GM23338 (cell line): Measurements from ENCODE around the gene BTRC. TPM values are rescaled to one million over a fixed set of nuclear protein-coding genes. Genes with fewer than 3 reads are reported as not detected.

Experiments
- ATAC-seq: fragments of 200-7000 bp; cut with Tn5 transposase; 3 replicates; pipeline ENCODE4 v1.9.1; 2020
- DNase-seq: peaks from one replicate; pipeline ENCODE4 v3.0.0-alpha.2; 2015; ENCODE audit warnings: low spot score
- H2AFZ ChIP-seq: fragments of 200-600 bp; sonication (generic); 2 replicates; pipeline ENCODE4 v1.8.0; 2016; ENCODE audit warnings: antibody characterized with exemption, mild to moderate bottlenecking, moderate library complexity
- H3F3A ChIP-seq: fragments of 200-600 bp; sonication (generic); replicated peaks from 2 replicates; pipeline ENCODE4 v1.8.0; 2017; ENCODE audit warnings: antibody characterized with exemption, mixed run types, low read depth
- H3K27ac ChIP-seq: fragments of 200-600 bp; sonication (generic); 2 replicates; pipeline ENCODE4 v1.6.1; 2016; ENCODE audit warnings: low read depth
- H3K27me3 ChIP-seq: fragments of 200-600 bp; sonication (generic); 2 replicates; pipeline ENCODE4 v1.8.0; 2016; ENCODE audit warnings: mild to moderate bottlenecking, mixed run types, moderate library complexity; ENCODE audit not compliant: insufficient read depth
- H3K36me3 ChIP-seq: fragments of 200-600 bp; sonication (generic); 2 replicates; pipeline ENCODE4 v1.8.0; 2016; ENCODE audit warnings: mild to moderate bottlenecking; ENCODE audit not compliant: insufficient read depth
- H3K4me1 ChIP-seq: fragments of 200-600 bp; sonication (generic); 2 replicates; pipeline ENCODE4 v1.8.0; 2016; ENCODE audit warnings: mild to moderate bottlenecking, moderate library complexity; ENCODE audit not compliant: insufficient read depth
- H3K4me2 ChIP-seq: fragments of 200-600 bp; sonication (generic); 2 replicates; pipeline ENCODE4 v1.7.1; 2017; ENCODE audit warnings: mixed run types
- H3K4me3 ChIP-seq: fragments of 200-600 bp; sonication (generic); 2 replicates; pipeline ENCODE4 v1.6.1; 2016; ENCODE audit warnings: mixed run types
- H3K79me2 ChIP-seq: fragments of 200-600 bp; sonication (generic); replicated peaks from 2 replicates; pipeline ENCODE4 v1.8.0; 2017; ENCODE audit warnings: mild to moderate bottlenecking; ENCODE audit not compliant: insufficient read depth
- H3K9me2 ChIP-seq: fragments of 200-600 bp; sonication (generic); 2 replicates; pipeline ENCODE4 v1.8.0; 2017; ENCODE audit not compliant: insufficient read depth
- H4K20me1 ChIP-seq: fragments of 200-600 bp; sonication (generic); replicated peaks from 2 replicates; pipeline ENCODE4 v1.8.0; 2017; ENCODE audit warnings: mild to moderate bottlenecking; ENCODE audit not compliant: insufficient read depth
- H3K27ac Mint-ChIP-seq: 2 replicates; pipeline ENCODE4 v1.8.0; 2020; ENCODE audit warnings: inconsistent platforms, mild to moderate bottlenecking, moderate library complexity, mixed read lengths
- H3K27me3 Mint-ChIP-seq: 3 replicates; pipeline ENCODE4 v1.8.0; 2022; ENCODE audit warnings: low read depth, mild to moderate bottlenecking, moderate library complexity, mixed read lengths, inconsistent platforms; ENCODE audit not compliant: insufficient read depth, poor library complexity
- H3K36me3 Mint-ChIP-seq: 3 replicates; pipeline ENCODE4 v1.8.0; 2021; ENCODE audit warnings: low read depth, mild to moderate bottlenecking, inconsistent platforms, moderate library complexity, mixed read lengths
- H3K4me1 Mint-ChIP-seq: 3 replicates; pipeline ENCODE4 v1.8.0; 2020; ENCODE audit warnings: mild to moderate bottlenecking, inconsistent platforms, mixed read lengths
- H3K4me3 Mint-ChIP-seq: 3 replicates; pipeline ENCODE4 v1.8.0; 2021; ENCODE audit warnings: moderate library complexity, mild to moderate bottlenecking, inconsistent platforms, mixed read lengths
- H3K9me3 Mint-ChIP-seq: 3 replicates; pipeline ENCODE4 v1.8.0; 2020; ENCODE audit warnings: moderate library complexity, mild to moderate bottlenecking, inconsistent platforms, mixed read lengths
- EZH2 ChIP-seq: fragments of 200-600 bp; sonication (generic); IDR thresholded peaks from one replicate; pipeline ENCODE4 v1.8.0; 2017; ENCODE audit warnings: antibody characterized with exemption, mild to moderate bottlenecking, low read depth; ENCODE audit not compliant: unreplicated experiment
- EZH2phosphoT487 ChIP-seq: fragments of 200-600 bp; sonication (generic); IDR thresholded peaks from one replicate; pipeline ENCODE4 v1.8.1; 2018; ENCODE audit warnings: antibody characterized with exemption; ENCODE audit not compliant: unreplicated experiment
- POLR2AphosphoS5 ChIP-seq: IDR thresholded peaks from 2 replicates; pipeline ENCODE4 v1.6.1; 2016; ENCODE audit warnings: antibody characterized with exemption, low read depth
- STAT1 ChIP-seq: IDR thresholded peaks from one replicate; pipeline ENCODE4 v1.6.1; 2016; ENCODE audit warnings: antibody characterized with exemption; ENCODE audit not compliant: unreplicated experiment
- ZNF114 ChIP-seq: fragments of 250-450 bp; sonication (Bioruptor Pico); IDR thresholded peaks from 2 replicates; pipeline ENCODE4 v1.5.0; 2020; ENCODE audit warnings: mild to moderate bottlenecking, moderate library complexity
- ZNF331 ChIP-seq: fragments of 250-450 bp; sonication (Bioruptor Pico); IDR thresholded peaks from 2 replicates; pipeline ENCODE4 v1.5.0; 2020; ENCODE audit warnings: low read depth, mild to moderate bottlenecking, moderate library complexity
- polyA plus RNA-seq: library from polyadenylated mRNA; unstranded; fragments of >200 nt; fragmentation: Nextera tagmentation; extraction: Ambion mirVana; gene quantifications from 2 replicates; pipeline ENCODE4 v1.2.1, GENCODE V29; 2016
- total RNA-seq: library from RNA; depleted of rRNA; stranded (reverse); fragments of >200 nt; shearing (Covaris generic); gene quantifications from 2 replicates; pipeline ENCODE4 v1.2.3, GENCODE V29; 2014
- TF ChIP-seq, protein P1 (sequence below), 2 experiments: fragments of 200-600 bp in 1 of 2; sonication (generic) in 1 of 2; conservative IDR thresholded peaks; 2 replicates each; pipeline versions ENCODE4 v1.5.1 to v1.6.1; 2016 to 2017; ENCODE audit warnings: antibody characterized with exemption in 2 of 2, low read depth in 2 of 2, mild to moderate bottlenecking in 2 of 2, moderate library complexity in 1 of 2
- TF ChIP-seq, protein P2 (sequence below): IDR thresholded peaks from 2 replicates; pipeline ENCODE4 v1.6.1; 2016; ENCODE audit warnings: antibody characterized with exemption
- TF ChIP-seq, protein P3 (sequence below): IDR thresholded peaks from one replicate; pipeline ENCODE4 v1.6.1; 2018; ENCODE audit warnings: antibody characterized with exemption; ENCODE audit not compliant: unreplicated experiment

Gene BTRC
- total and polyA plus RNA-seq, 2 experiments from 2014 or later: 10.0 to 17.5 TPM

DNA sequence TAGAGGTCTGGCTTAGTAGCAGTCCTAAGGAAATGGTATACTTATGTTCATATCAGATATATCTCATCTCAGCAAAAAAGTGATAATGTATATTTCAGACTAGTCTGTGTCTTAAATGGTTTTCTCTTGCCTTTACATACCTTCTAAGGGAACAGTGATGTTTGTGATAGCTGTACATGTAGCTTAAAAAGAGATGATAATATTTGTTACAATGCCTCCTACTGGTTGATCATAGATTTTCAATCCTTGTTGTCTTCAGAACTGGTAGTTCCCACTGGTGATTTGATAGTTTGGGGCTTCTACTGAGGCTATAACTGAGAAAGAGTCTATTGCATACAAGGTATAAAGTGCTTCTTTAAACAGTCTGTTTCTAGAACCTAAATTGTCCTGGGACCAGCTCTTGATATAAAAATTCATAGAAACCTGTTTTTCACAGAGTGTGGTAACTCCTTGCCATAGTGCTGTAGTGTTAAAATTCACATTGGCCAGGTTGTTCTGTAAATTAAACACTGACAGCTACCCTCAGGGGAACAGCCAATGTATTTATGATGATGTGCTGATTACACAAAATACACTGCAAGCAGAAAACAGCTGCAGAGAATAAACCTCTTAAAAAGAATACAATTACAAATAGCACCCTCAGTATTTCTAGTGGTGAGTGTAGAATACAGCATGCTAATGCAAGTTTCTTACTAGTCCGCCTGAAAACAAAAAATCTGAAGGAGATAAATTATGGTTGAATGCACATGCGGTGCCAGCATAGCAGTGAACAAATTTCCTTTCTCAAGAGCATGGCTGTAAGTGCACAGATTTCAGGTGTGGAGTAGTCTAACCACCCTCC is 90.3 kb downstream of the BTRC start:
- no peaks in the 10 kb centered on the region for H4K20me1 ChIP-seq
- H3F3A ChIP-seq: no peaks in the 10 kb centered on the region
- H3K36me3 ChIP-seq: no peaks in the 10 kb centered on the region
- no peaks in the 10 kb centered on the region for H3K9me3 Mint-ChIP-seq
- no peaks in the 10 kb centered on the region for H3K27me3 Mint-ChIP-seq
- H3K4me3 Mint-ChIP-seq: no peak overlapping the region
- H3K4me3 ChIP-seq: no peak overlapping the region
- H3K27me3 ChIP-seq: no peaks in the 10 kb centered on the region
- H3K4me1 Mint-ChIP-seq: peaks cover 16% of the 10 kb centered on the region
- H3K4me2 ChIP-seq: no peak overlapping the region
- H3K27ac ChIP-seq: no peak overlapping the region
- ATAC-seq (no peak), DNase-seq (peak; percentile 24)
- H3K9me2 ChIP-seq: no peaks in the 10 kb centered on the region
- no peaks in the 10 kb centered on the region for H3K36me3 Mint-ChIP-seq
- H2AFZ ChIP-seq: no peak overlapping the region
- peaks cover 9% of the 10 kb centered on the region for H3K4me1 ChIP-seq
- no peaks in the 10 kb centered on the region for H3K79me2 ChIP-seq
- H3K27ac Mint-ChIP-seq: no peak overlapping the region
- TF ChIP-seq, protein P1, sequence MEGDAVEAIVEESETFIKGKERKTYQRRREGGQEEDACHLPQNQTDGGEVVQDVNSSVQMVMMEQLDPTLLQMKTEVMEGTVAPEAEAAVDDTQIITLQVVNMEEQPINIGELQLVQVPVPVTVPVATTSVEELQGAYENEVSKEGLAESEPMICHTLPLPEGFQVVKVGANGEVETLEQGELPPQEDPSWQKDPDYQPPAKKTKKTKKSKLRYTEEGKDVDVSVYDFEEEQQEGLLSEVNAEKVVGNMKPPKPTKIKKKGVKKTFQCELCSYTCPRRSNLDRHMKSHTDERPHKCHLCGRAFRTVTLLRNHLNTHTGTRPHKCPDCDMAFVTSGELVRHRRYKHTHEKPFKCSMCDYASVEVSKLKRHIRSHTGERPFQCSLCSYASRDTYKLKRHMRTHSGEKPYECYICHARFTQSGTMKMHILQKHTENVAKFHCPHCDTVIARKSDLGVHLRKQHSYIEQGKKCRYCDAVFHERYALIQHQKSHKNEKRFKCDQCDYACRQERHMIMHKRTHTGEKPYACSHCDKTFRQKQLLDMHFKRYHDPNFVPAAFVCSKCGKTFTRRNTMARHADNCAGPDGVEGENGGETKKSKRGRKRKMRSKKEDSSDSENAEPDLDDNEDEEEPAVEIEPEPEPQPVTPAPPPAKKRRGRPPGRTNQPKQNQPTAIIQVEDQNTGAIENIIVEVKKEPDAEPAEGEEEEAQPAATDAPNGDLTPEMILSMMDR (conservative IDR thresholded peaks at IDR 0.05; ENCODE audit: low read depth in 2 of 2): peak in 1 of 2 experiments; percentile 67; a peak in 3 of 4 replicates
- TF ChIP-seq EZH2phosphoT487: no peak
- TF ChIP-seq POLR2AphosphoS5: no peak

DNA sequence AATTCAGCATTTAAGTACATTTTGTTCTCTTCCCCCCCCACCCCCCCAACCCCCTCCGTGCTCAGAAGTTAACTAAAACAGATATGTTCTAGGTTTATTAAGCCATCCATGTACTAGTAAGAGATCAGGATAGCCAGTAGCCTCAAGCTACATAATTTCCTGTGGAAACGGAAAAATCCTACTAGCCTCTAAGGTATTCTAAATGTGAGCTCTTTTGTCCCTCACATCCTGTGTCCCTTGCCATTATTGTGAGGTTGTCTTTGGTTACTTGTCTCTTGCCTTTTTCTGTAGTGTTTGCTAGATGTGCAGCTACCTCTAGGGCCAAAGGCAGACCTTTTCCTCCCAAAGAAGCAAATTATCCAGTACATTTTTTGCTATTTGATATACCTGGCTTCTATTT is 92.1 kb downstream of the BTRC start:
- no peak overlapping the region for H3K4me3 ChIP-seq
- H3K27me3 ChIP-seq: no peaks in the 10 kb centered on the region
- Mint-ChIP-seq H3K9me3 (no peaks in the 10 kb centered on the region), H3K27ac (no peak overlapping the region), H3K36me3 (no peaks in the 10 kb centered on the region), H3K4me3 (no peak overlapping the region), H3K4me1 (peaks cover 16% of the 10 kb centered on the region), H3K27me3 (no peaks in the 10 kb centered on the region)
- ATAC-seq (no peak), DNase-seq (peak; percentile 45)
- H3F3A ChIP-seq: no peaks in the 10 kb centered on the region
- H3K36me3 ChIP-seq: no peaks in the 10 kb centered on the region
- no peaks in the 10 kb centered on the region for H3K9me2 ChIP-seq
- H3K4me2 ChIP-seq: peak overlapping the region; percentile 19
- H4K20me1 ChIP-seq: no peaks in the 10 kb centered on the region
- no peak overlapping the region for H3K27ac ChIP-seq
- H3K4me1 ChIP-seq: peaks cover 8% of the 10 kb centered on the region
- H2AFZ ChIP-seq: no peak overlapping the region
- no peaks in the 10 kb centered on the region for H3K79me2 ChIP-seq
- TF ChIP-seq ZNF331 (CRISPR knock-in tag) (no peak), EZH2phosphoT487 (no peak), STAT1 (no peak), ZNF114 (no peak), EZH2 (no peak)
- TF ChIP-seq, protein P2, sequence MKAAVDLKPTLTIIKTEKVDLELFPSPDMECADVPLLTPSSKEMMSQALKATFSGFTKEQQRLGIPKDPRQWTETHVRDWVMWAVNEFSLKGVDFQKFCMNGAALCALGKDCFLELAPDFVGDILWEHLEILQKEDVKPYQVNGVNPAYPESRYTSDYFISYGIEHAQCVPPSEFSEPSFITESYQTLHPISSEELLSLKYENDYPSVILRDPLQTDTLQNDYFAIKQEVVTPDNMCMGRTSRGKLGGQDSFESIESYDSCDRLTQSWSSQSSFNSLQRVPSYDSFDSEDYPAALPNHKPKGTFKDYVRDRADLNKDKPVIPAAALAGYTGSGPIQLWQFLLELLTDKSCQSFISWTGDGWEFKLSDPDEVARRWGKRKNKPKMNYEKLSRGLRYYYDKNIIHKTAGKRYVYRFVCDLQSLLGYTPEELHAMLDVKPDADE: no peak
- TF ChIP-seq, protein P3, sequence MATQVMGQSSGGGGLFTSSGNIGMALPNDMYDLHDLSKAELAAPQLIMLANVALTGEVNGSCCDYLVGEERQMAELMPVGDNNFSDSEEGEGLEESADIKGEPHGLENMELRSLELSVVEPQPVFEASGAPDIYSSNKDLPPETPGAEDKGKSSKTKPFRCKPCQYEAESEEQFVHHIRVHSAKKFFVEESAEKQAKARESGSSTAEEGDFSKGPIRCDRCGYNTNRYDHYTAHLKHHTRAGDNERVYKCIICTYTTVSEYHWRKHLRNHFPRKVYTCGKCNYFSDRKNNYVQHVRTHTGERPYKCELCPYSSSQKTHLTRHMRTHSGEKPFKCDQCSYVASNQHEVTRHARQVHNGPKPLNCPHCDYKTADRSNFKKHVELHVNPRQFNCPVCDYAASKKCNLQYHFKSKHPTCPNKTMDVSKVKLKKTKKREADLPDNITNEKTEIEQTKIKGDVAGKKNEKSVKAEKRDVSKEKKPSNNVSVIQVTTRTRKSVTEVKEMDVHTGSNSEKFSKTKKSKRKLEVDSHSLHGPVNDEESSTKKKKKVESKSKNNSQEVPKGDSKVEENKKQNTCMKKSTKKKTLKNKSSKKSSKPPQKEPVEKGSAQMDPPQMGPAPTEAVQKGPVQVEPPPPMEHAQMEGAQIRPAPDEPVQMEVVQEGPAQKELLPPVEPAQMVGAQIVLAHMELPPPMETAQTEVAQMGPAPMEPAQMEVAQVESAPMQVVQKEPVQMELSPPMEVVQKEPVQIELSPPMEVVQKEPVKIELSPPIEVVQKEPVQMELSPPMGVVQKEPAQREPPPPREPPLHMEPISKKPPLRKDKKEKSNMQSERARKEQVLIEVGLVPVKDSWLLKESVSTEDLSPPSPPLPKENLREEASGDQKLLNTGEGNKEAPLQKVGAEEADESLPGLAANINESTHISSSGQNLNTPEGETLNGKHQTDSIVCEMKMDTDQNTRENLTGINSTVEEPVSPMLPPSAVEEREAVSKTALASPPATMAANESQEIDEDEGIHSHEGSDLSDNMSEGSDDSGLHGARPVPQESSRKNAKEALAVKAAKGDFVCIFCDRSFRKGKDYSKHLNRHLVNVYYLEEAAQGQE: no peak
